Adipocyte (in vitro differentiated cells): ENCODE measurements around the gene RNF168.
"Not testable (repeated sequence)": the region's sequence is repeated elsewhere in the genome, so short reads cannot be mapped to it uniquely, and the experiment has no call there.

Source experiments
- DNase-seq: peaks from one replicate; pipeline ENCODE4 v3.0.0-alpha.2; 2015; ENCODE audit warnings: low read depth
- H3K27me3 ChIP-seq: replicated peaks from 2 replicates; pipeline ENCODE4 v1.7.0; 2013; ENCODE audit warnings: mild to moderate bottlenecking, low read length, moderate library complexity; ENCODE audit not compliant: control insufficient read depth, insufficient read depth
- H3K36me3 ChIP-seq: 2 replicates; pipeline ENCODE4 v1.7.0; 2013; ENCODE audit warnings: low read length, mild to moderate bottlenecking, moderate library complexity; ENCODE audit not compliant: control insufficient read depth, insufficient read depth, severe bottlenecking
- H3K4me1 ChIP-seq: 2 replicates; pipeline ENCODE4 v1.7.0; 2013; ENCODE audit warnings: mild to moderate bottlenecking, low read length, moderate library complexity; ENCODE audit not compliant: control insufficient read depth, insufficient read depth
- H3K4me3 ChIP-seq: 2 replicates; pipeline ENCODE4 v1.7.0; 2013; ENCODE audit warnings: mild to moderate bottlenecking, low read length, moderate library complexity
- H3K9ac ChIP-seq: 2 replicates; pipeline ENCODE4 v1.7.0; 2013; ENCODE audit warnings: mild to moderate bottlenecking, low read length, moderate library complexity
- H3K9me3 ChIP-seq: 2 replicates; pipeline ENCODE4 v1.7.0; 2013; ENCODE audit warnings: mild to moderate bottlenecking, low read length, moderate library complexity; ENCODE audit not compliant: control insufficient read depth

Gene RNF168

GRCh38 chr3:196458063-196458462 lies 45.5 kb downstream of the RNF168 start:
- Histone ChIP-seq H3K27me3 (no peaks in the 10 kb centered on the region), H3K4me3 (no peak overlapping the region), H3K9ac (no peak overlapping the region), H3K36me3 (no peaks in the 10 kb centered on the region), H3K4me1 (peaks cover 6% of the 10 kb centered on the region), H3K9me3 (no peaks in the 10 kb centered on the region)
- no peak for DNase-seq

- not testable (repeated sequence) for H3K4me3 ChIP-seq, H3K9me3 ChIP-seq, DNase-seq, H3K9ac ChIP-seq, H3K27me3 ChIP-seq, H3K36me3 ChIP-seq, H3K4me1 ChIP-seq
Measured at GRCh38 chr3:196457470-196457869, 46.1 kb downstream of the RNF168 start.

GRCh38 chr3:196454935-196455334 lies 48.6 kb downstream of the RNF168 start:
- Histone ChIP-seq H3K4me3 (no peak overlapping the region), H3K27me3 (no peaks in the 10 kb centered on the region), H3K36me3 (no peaks in the 10 kb centered on the region), H3K4me1 (peaks cover 6% of the 10 kb centered on the region), H3K9ac (no peak overlapping the region), H3K9me3 (no peaks in the 10 kb centered on the region)
- DNase-seq: no peak

- not testable (repeated sequence) for H3K4me1 ChIP-seq, H3K9ac ChIP-seq, H3K9me3 ChIP-seq, H3K4me3 ChIP-seq, H3K27me3 ChIP-seq, H3K36me3 ChIP-seq, DNase-seq
Measured at GRCh38 chr3:196445391-196445790, 58.2 kb downstream of the RNF168 start.

- no peaks in the 10 kb centered on the region for H3K36me3 ChIP-seq
- H3K9me3 ChIP-seq: no peaks in the 10 kb centered on the region
- DNase-seq: no peak
- no peak overlapping the region for H3K4me3 ChIP-seq
- no peak overlapping the region for H3K9ac ChIP-seq
- no peaks in the 10 kb centered on the region for H3K27me3 ChIP-seq
- H3K4me1 ChIP-seq: peaks cover 14% of the 10 kb centered on the region
Measured at GRCh38 chr3:196444500-196444894, 59.1 kb downstream of the RNF168 start.

- H3K27me3 ChIP-seq: no peaks in the 10 kb centered on the region
- H3K9ac ChIP-seq: no peak overlapping the region
- H3K9me3 ChIP-seq: no peaks in the 10 kb centered on the region
- H3K36me3 ChIP-seq: no peaks in the 10 kb centered on the region
- H3K4me1 ChIP-seq: peaks cover 14% of the 10 kb centered on the region
- DNase-seq: no peak
- H3K4me3 ChIP-seq: no peak overlapping the region
Measured at GRCh38 chr3:196440696-196441095, 62.9 kb downstream of the RNF168 start.

- peaks cover 14% of the 10 kb centered on the region for H3K4me1 ChIP-seq
Measured at GRCh38 chr3:196440041-196440537, 63.5 kb downstream of the RNF168 start.

GRCh38 chr3:196432137-196432879 lies 71.3 kb downstream of the RNF168 start, which contains the start of gene UBXN7:
Gene UBXN7, minus strand, starts transcription at chr3:196432427. Its CDS starts 28 bp downstream, at chr3:196432399.
- Histone ChIP-seq H3K9ac (peak within 1 kb of the TSS; percentile 99), H3K36me3 (no peaks in the 10 kb centered on the region), H3K9me3 (no peaks in the 10 kb centered on the region), H3K4me3 (peak within 1 kb of the TSS; percentile 86), H3K27me3 (no peaks in the 10 kb centered on the region), H3K4me1 (peaks cover 6% of the 10 kb centered on the region)
- peak; percentile 98 for DNase-seq

More at GRCh38 chr3:196440041-196440537, 63.5 kb downstream of the RNF168 start:
- Histone ChIP-seq H3K9ac (no peak overlapping the region), H3K27me3 (no peaks in the 10 kb centered on the region), H3K9me3 (no peaks in the 10 kb centered on the region), H3K36me3 (no peaks in the 10 kb centered on the region), H3K4me3 (no peak overlapping the region)
- peak; percentile 79 for DNase-seq

- peak; percentile 80 for DNase-seq
- Histone ChIP-seq H3K4me1 (peaks cover 6% of the 10 kb centered on the region), H3K9me3 (no peaks in the 10 kb centered on the region), H3K4me3 (peak overlapping the region; percentile 86), H3K27me3 (no peaks in the 10 kb centered on the region), H3K9ac (peak overlapping the region; percentile 99), H3K36me3 (no peaks in the 10 kb centered on the region)
Measured at GRCh38 chr3:196431181-196432136, 72.1 kb downstream of the RNF168 start.

GRCh38 chr3:196428041-196428440 lies 75.5 kb downstream of the RNF168 start:
- Histone ChIP-seq H3K9ac (no peak overlapping the region), H3K27me3 (no peaks in the 10 kb centered on the region), H3K36me3 (peaks cover 3% of the 10 kb centered on the region), H3K9me3 (no peaks in the 10 kb centered on the region), H3K4me3 (no peak overlapping the region), H3K4me1 (peaks cover 6% of the 10 kb centered on the region)
- no peak for DNase-seq

GRCh38 chr3:196424421-196424820 lies 79.1 kb downstream of the RNF168 start:
- not testable (repeated sequence) for H3K9ac ChIP-seq, H3K27me3 ChIP-seq, H3K4me1 ChIP-seq, H3K9me3 ChIP-seq, DNase-seq, H3K4me3 ChIP-seq, H3K36me3 ChIP-seq
